ENCODE measurements around the gene MAGEB17.

Gene MAGEB17, protein sequence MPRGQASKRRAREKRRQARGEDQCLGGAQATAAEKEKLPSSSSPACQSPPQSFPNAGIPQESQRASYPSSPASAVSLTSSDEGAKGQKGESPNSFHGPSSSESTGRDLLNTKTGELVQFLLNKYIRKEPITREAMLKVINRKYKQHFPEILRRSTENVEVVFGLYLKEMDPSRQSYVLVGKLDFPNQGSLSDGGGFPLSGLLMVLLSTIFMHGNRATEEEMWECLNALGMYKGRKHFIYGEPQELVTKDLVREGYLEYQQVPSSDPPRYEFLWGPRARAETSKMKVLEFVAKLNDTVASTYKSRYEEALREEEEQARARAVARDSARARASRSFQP

DNA sequence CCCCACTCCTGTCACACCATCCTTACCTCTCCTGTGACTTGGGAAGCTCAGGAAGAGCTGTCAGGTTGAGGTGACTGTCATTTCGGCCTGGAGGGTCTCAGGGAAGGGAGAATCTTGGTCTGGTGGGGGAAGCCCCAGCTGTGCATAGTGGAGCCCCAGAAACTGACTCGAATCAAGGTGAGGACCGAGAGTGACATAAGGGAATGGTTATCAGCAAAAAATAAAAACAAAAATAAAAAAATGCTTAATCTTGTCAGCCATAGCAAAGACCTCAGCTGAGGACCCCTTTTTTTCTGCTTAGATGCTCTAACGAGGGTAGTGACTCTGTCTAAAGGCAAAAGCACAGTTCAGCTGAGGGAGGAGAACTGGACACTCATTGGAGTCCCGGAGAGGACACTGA, at the start of gene MAGEB17:
MAGEB17 (plus strand) TSS at position 301 of the 400 bp plus-strand sequence. CDS start 2,902 bp downstream, outside the sequence.
- H3K27ac ChIP-seq, result no peak within 1 kb of the TSS

DNA sequence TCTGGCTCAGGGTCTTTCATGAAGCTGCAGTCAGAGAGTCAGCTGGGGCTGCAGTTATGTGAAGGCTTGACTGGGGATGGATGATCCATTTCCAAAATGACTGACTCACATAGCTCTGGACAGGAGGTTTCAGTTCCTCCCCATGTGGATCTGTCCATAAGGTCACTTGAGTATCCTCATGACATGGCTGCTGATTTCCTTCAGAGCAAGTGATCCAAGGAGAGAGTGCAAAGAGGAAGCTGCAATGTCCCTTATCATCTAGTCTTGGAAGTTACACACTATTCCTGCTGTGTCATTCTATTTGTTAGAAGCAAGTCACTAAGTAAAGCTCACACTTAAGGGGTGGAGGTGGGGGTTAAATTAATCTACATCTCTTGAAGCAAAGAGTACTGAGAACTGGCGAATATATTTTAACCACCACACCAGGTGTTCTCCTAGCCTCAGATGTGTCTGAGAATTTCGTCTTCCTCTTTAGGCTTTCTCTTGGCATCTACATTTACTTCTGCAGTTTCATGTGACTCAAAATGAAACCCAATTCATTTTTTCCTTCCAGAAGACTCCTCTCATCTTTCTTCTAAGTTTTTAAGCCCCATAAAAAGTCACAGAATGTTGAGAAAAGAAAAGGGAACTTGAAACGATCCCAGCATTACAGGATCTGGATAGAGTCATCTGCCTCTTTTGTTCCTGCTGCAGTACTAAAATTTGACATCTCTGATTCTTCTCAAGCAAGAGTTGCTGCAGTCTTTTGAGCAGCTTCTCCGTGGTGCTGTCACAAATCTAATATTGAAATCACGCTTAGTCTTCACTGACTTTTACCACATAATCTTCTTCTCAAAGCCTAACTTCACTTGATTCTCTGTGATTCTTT, 47.7 kb upstream of the MAGEB17 start:
- no peak overlapping the region for H3K27ac ChIP-seq
- TF ChIP-seq, protein P1, sequence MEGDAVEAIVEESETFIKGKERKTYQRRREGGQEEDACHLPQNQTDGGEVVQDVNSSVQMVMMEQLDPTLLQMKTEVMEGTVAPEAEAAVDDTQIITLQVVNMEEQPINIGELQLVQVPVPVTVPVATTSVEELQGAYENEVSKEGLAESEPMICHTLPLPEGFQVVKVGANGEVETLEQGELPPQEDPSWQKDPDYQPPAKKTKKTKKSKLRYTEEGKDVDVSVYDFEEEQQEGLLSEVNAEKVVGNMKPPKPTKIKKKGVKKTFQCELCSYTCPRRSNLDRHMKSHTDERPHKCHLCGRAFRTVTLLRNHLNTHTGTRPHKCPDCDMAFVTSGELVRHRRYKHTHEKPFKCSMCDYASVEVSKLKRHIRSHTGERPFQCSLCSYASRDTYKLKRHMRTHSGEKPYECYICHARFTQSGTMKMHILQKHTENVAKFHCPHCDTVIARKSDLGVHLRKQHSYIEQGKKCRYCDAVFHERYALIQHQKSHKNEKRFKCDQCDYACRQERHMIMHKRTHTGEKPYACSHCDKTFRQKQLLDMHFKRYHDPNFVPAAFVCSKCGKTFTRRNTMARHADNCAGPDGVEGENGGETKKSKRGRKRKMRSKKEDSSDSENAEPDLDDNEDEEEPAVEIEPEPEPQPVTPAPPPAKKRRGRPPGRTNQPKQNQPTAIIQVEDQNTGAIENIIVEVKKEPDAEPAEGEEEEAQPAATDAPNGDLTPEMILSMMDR (IDR thresholded peaks at IDR 0.05), result no peak
- no peak for TF ChIP-seq ZFX (IDR thresholded peaks at IDR 0.05; ENCODE audit: borderline replicate concordance)

More for the DNA sequence above, at the start of gene MAGEB17:
- TF ChIP-seq, protein P1 (IDR thresholded peaks at IDR 0.05), result no peak
- no peak for TF ChIP-seq ZFX (IDR thresholded peaks at IDR 0.05; ENCODE audit: borderline replicate concordance)

DNA sequence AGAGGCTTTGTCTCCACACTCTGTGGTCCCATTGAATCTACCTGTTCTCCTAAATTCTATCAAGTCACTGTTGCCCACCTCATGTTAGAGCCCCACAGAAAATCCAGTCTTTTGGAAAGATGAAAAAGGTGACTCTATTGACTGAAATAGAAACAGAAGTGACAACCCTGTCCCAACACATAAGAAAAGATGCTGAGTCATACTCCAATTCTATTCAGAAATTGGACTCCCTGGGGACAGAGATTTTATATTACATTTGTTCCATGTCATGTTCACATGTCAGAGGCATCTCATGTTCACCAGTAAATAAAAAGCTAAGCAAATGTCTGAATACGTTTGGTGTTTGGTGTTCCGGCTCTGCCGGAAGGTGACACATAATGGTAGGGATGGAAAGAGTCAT, 46.9 kb upstream of the MAGEB17 start:
- TF ChIP-seq, protein P1 (IDR thresholded peaks at IDR 0.05), result no peak
- TF ChIP-seq ZFX (IDR thresholded peaks at IDR 0.05; ENCODE audit: borderline replicate concordance), result no peak
- no peak overlapping the region for H3K27ac ChIP-seq

DNA sequence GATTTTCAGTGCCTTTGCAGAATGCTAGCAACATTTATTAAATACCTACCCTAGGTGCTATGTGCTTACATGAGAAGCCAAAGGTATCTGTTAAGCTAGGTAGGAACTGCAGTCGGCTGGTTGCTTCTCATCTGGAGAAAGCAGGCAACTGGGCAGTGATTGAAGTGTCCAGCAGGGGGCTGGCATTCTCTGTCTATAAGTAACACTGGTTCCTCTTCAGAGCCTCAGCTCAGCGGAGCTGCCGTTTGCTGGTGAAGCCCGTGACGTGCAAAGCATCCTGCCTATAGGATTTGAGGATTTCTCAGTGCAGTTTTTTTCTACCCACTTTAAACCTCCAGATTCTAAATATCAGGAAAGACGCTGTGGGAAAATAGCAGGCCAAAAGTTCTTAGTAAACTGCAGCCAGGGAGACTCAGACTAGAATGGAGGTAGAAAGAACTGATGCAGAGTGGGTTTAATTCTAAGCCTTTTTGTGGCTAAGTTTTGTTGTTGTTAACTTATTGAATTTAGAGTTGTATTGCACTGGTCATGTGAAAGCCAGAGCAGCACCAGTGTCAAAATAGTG, 44.0 kb upstream of the MAGEB17 start, which contains the start of gene GRPR:
GRPR (plus strand) TSS at position 344 of the 565 bp plus-strand sequence. CDS start 389 bp downstream, outside the sequence.
- no peak for TF ChIP-seq ZFX (IDR thresholded peaks at IDR 0.05; ENCODE audit: borderline replicate concordance)
- TF ChIP-seq, protein P1 (IDR thresholded peaks at IDR 0.05), result peak; percentile 77
- no peak within 1 kb of the TSS for H3K27ac ChIP-seq

DNA sequence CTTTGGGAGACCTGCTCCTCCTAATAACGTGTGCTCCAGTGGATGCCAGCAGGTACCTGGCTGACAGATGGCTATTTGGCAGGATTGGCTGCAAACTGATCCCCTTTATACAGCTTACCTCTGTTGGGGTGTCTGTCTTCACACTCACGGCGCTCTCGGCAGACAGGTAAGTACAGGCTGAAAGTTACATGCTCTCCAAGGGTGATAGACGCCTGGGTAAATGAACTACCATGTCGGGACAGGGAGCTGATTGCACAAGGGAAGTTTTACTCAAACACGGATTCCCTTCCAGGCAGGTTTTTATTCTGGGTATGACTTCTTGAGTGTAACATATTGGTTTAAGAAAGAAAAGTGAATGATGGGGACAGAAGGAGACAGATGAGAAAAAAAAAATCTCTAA, 43.1 kb upstream of the MAGEB17 start:
- no peak for TF ChIP-seq ZFX (IDR thresholded peaks at IDR 0.05; ENCODE audit: borderline replicate concordance)
- TF ChIP-seq, protein P1 (IDR thresholded peaks at IDR 0.05), result no peak

DNA sequence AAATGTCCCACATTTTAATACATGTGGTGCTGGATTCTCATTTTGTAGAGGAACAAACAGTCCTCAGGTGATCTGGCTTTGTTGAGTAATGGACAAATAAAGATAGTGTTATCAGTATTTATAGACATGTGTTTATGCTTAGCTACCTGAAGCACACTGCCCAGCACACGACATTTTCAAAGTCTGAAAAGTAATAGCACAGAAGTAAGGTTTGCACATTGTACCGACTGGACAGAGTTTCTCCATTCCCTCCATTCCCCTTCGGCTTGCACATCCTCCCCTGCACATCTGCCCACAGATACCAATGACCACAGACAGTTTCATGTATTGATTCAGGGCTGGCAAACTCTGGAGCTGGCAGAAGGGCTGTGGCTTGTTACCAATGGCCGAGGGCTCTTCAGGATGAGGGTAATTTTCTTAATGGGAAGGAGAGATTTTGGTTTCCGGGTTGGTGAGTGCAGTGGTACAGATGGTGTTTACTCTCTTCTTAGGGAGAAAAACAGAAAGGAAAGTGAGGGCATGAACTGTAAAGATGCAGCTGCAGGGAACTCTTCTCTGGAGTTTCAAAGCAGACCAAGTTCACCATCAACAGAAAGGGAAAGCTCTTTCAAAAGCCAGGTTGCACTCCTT, 41.6 kb upstream of the MAGEB17 start:
- TF ChIP-seq ZFX (IDR thresholded peaks at IDR 0.05; ENCODE audit: borderline replicate concordance), result no peak
- TF ChIP-seq, protein P1 (IDR thresholded peaks at IDR 0.05), result no peak
- no peak overlapping the region for H3K27ac ChIP-seq

More for the DNA sequence above, 43.1 kb upstream of the MAGEB17 start:
- H3K27ac ChIP-seq, result no peak overlapping the region
